GM19035 (cell line): ENCODE measurements around the gene HOXA4.
A peak's percentile ranks its signal among the peaks of the same experiment; 100 is the strongest.

Experiments
- ATAC-seq: cut with Tn5 transposase; IDR thresholded peaks from one replicate; pipeline ENCODE4 v1.9.1; 2021; ENCODE audit not compliant: unreplicated experiment

The HOXA4 gene

DNA sequence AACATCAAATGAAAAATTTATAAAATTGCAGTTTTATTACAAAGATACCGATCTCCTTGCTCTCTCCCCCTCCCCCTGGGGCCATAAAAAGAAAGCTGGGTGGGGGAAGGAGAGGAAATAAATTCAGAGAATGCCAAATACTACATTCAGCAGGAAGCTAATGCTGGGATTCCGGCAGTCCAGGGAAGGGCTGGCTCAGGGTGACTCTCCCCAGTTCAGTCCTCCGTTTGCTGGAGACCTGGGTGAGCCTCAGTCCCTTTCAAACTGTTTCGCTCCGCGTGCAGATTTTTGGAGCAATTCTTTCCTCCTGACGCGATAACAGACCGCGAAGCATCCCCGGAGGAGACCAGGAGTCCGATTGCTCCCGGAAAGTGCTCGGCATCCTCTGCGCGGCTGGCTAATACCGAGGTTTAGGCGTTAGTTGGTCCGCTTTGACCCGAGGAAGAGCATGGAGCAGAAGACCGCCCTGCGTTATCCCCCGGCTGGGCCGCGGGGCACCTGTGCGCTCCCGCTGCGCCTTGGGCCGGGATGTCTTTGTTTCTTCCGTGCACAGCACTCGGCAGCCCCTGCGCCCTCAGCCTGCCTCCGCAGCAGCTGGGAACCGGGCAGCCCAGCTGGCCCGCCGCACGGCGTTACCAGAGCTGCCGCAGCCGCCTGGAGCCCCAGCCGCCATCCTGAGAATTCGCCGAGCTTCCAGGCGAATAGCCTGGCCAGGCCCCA, 24.2 kb downstream of the HOXA4 start:
- ATAC-seq = no peak

DNA sequence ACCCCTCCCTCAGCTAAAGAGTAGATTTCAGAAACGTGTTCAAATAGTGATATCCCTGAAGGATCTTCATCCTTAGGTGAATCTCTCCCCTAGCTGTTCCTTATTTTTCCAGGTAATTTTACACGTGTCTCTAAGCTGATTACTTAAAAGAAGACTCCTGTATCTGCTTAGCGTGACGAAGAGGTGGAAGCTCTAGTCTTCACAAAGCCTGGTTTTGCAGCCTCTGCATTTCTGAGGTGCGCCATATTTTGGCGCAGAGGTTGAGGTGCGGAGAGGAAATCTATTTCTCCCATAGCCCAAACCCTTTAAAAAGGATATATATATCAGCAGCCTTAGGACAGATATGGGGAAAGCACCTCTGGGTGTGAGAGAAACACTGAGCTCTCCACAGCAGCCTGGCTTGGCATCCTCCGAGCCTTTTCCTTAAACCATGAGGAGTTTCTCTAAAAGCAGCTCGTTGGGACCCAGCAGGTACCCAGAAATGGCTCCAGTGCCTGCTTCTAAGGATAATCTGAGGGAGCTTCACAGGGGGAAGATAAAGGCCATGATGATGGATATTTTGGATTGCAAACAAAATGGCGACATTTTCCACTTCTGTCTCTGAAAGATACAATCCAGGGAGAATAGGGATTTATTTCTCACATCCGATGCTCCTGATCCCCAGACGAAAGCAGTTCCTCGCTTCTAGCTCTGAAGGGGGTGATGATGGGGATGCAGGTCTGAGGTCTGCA, 25.1 kb downstream of the HOXA4 start:
- ATAC-seq = no peak

DNA sequence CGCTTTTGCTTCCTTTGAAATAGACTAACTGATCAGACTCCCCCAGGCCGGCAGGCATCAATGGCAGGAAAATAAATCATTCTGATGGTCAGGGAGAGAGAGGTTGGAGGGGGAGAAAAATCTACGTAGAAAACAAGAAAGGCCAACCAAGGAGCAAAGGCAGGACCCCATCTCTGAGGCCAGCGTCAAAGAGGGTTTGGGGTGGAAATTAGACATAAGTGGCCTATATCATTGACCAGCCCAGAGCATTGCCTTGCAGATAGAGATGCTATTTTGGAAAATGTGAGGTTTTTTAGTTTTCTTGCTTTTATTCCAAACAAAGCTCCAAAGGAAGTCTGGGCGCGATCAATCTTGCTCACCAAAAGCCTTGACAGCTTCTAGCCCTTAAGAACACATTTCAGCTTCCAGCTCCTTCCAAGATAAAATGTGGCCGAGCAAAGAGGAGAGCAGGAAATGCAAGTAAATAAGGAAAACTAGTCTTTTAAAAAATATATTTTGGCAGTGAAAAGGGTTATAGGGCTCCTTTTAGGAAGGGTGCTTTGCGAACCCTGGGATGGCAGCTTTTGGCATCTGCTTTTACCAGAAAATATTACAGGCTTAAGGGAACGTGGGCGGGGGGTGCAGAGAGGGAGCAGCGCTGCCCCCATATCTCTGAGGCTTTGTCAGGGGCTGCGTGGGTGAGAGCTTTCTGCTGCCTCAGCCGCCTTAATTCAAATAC, 26.1 kb downstream of the HOXA4 start:
- no peak for ATAC-seq

DNA sequence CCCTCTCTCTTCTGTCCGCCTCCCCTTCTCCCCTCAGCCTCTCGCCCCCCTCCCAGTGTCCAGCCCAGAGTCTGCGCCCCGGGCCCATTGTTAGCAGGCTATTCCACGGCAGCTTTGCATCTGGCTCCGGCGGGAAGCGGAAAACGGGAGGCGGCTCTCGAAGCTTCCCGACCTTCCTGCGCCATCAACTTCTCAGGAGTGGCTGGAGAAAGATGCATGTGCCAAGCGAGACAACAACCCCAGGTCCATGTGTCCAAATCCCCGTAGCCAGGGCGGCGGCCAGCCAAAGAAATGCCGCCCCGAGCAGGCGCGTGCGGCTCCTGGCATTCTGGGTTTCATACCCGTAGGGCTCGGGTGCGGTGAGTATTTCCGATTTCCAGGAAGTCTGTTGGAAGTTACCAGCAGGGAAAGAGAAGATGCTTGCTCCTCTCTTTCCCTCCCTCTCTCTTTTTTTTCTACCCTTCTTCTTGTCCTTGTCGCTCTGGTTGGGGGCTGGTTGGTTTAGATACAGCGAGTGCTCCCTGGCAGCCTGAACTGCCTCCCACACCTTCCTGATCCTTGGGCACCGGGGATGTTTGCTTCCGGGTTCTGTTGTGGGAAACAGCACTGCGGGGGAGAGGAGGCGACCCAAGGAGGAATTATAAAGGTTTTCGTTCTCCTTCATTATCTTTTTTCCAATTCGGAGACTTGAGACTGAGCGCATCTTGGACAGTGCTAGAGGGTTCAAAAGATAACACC, 26.9 kb downstream of the HOXA4 start:
- no peak for ATAC-seq

DNA sequence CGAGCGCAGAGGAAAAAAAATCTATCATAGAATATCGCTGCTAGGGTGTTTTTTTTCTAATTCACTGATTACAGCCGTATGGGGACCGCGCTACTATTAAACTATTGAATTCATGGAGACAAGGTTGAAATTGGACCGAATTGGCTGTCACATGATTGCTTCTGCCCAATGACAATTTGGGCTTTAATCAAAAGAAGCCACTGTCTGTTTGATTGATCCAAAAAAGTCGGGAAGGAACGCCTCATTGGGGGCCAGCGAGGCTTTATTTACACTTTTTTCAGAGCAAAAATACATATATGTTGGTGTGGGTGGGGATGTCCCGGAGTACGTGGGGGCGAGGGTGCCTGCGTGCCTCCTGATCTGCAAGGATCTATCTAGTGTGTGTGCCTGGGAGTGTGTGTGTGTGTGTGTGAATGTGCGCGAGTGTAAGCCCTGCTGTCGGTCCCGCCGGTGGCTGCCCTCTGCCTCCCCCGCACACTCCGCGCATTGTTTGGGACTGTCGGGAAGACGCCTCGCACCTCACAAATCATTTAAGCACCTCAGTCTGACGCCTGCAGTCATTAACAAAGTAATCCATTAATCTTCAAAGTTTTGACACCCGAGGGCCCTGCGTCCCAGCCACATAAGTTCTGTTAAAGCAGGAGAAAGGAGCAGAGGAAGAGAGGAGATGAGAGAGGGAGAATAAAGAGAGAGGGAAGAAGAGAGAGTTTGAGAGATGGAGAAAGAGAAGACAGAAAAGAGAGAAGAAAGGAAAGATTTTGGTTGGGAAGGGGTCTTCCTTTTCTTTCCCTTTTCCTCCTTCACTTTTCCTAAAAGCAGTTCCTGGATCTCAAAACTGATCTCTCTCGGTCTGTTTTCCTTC, 27.7 kb downstream of the HOXA4 start, which contains the start of gene HOXA2:
Gene HOXA2 (minus strand): TSS at position 103 of the 862 bp plus-strand sequence. CDS start 183 bp downstream, outside the sequence.
- ATAC-seq = no peak

DNA sequence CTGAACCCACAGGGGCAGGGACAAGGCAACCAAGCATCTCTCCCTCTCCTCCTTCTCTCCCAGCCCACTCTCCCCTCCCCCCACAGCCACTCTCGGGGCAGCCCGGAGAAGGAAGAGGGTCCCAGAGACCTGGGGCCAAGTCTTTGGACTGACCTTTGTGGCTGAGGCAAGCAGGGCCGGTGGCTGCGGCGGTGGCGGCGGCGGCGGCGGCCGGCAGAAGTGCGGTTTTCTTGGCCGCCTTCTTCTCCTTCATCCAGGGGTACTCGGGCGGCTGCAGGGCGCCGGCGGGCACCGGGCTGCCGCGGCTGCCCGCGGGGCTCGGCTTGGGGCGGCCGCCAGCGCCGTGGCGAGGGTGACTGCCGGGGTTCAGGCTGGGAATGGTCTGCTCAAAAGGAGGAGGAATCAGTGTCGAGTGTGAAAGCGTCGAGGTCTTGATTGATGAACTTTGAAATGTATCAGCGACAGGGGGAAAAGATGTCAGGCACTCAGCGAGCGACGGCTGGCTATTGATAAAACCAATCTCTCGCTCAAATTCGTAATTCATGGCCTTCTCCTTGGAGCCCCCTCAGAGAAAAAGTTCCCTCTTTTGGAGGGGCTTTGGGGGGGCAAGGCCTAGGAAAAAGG, 28.5 kb downstream of the HOXA4 start:
- ATAC-seq = no peak

DNA sequence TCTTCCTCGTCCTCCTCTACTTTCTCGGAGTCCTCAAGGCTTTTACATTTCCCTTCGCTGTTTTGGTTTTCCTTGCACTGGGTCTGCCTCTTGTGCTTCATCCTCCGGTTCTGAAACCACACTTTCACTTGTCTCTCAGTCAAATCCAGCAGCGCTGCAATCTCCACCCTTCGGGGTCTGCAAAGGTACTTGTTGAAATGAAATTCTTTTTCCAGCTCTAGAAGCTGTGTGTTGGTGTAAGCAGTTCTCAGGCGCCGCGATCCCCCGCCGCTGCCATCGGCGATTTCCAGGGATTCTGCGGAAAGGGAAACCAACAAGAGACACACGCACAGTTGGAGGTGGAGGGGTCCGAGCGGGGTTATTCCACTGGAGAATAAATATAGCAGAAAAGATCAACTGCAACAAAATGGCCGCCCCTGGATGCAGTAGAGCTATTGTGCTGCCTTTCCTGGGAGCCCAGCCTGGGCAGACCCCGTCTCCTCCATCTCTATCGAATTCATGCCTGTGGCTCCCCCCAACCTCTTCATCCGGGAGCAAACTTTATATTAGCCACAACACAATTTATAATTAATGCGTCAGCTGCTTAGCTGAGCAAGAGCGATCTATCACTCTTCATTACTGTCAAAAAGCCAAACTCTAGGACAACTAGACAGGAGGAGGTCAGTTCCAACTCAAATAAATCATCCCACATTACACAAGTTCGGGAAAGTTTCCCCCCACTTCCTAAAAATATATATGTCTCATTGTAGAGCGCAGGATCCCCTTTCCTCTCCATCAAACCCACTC, 29.2 kb downstream of the HOXA4 start:
- ATAC-seq = no peak

DNA sequence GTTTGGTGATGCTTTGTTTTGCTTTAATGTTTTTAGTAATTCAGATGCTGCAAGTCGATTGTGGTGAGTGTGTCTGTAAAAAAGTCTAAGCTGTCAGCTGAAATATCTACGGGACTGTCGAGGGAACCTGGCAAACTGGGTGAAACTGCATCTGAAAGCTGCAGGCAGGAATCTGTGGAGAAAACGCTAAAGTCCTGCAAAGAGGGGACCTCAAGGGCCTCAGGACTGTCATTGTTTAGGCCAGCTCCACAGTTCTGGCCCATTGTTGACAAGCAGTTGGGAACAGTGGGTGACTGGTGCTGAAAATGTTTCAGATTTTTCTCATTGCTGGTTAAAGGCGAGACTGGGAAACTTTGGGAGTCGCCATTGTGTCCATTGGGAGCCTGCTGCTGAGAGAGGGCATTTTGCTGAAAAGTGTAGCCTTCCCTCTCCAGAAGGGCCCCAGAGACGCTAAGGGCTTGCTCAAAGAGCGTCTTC, 29.8 kb downstream of the HOXA4 start:
- ATAC-seq = no peak

DNA sequence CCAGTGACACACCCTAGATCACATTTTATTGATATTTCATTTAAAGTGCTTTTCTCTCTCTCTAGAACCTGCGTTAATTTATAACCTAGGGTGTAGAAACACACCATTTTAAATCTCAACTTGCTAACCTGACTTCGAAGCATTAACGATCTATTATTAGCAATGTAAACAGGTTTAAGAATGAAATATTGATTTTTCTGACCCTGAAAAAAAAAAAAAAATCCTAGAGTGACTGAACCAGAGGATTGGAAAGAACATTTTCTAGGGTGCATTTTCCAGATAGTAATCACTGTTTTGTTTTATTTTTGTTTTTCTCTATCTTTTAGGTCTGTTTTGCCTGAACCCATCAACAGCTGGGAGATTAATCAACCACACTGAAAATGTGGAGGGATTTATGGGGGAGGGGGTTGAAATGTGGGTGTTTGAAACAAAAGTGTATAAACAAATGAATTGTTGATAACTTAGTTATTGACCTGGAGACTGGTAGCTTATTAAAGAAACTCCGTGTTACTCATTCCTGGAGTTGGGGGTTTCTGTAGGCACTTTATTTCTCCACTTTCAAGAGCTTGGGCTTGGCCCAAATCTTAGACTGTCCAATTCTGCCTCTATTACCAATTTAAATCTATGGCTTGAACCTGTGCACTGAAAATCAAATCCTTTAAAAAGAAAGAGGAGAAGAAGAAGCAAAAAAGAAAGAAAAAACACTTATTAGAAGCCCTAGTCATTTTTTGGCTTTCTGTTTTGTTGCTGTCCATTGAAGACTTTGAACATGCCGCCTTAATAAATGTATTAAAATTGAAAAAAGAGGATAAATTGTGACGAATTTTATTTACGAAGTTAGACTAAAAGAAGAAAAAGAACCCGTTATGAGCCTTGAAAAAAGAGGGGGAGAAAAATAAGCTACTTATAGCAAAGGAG, 30.8 kb downstream of the HOXA4 start:
- no peak for ATAC-seq

DNA sequence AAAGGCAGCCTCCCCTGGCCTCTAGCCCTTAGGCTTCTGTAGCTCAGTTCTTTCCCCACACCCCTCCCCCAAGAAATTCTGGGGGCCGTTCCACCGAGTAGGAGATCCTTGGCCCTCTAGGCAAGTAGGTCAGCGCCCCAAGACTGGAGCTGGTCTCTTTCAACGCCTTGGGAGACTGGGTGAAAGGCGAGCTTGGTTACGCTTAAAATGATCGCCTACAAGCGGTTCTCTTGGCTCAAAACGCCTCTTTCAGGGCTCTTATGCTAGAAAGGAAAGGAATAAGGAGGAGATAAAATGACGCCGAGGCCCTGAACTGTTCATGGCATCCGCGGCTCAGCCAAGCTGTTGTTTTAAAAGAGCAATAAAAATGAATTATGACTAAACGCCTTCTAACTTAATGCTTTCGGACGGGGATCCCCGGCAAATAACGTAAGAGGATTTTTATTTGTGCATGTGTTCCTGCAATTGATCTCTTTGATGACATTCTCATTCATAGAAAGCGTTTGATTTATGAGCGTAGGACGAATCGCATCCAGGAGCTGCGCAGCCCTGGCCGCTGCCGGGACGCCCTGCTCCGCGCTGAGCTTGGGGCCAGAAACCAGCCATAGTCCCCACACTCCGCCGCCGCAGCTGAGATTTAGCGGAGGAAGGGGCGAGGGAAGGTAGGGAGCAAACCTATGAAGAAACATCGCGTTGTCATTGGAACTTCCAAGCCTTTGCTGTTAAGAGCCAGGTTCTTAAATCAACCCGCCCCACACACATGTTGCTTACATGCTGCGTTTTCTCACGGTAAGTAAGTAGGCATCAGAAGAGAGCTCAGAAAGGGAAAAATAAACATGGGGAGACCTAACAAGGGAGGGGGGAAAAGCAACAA, 31.7 kb downstream of the HOXA4 start:
- ATAC-seq = no peak

DNA sequence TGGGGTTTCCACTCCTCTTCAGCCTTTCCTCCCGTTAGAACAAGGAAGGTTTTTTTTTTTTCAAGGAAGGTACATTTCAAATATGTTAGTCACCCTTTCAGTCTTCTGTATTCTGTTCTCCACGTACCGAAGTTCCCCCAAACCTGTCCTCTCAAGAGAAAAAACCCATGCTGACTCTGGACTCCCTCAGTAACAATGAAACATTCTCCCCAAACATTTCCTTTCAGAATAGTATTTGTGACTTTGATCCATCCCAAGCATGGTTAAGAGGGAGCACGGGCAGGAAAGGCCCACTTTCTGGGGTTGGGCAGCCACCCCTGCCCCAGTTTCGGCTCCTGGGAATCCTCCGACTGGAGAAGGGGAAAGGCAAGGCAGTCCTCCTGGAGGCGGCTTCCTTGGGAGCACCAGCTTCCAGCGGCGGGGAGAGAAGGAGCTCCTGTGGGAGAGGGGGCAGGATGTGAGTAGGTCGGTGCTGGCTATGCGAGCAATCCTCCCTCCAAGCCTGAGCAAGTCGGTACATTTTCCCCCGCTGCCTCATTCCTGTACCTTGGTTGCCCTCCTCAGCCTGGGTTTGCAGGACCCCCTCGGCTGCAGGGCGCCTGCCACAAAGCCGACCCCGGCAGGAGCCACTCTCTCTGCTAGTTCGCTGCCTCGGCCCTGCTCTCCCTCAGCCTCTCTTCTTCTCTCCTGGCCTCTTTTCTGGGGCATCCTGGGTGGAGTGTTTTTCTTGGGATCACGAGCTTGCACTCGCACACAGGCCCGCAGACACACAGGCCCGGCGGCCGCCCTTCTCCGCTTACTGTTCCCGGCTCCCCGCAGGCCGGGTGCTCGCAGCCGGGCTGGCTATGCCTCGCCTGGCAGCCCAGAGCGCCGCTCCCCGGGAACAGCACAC, 32.6 kb downstream of the HOXA4 start:
- ATAC-seq = no peak

DNA sequence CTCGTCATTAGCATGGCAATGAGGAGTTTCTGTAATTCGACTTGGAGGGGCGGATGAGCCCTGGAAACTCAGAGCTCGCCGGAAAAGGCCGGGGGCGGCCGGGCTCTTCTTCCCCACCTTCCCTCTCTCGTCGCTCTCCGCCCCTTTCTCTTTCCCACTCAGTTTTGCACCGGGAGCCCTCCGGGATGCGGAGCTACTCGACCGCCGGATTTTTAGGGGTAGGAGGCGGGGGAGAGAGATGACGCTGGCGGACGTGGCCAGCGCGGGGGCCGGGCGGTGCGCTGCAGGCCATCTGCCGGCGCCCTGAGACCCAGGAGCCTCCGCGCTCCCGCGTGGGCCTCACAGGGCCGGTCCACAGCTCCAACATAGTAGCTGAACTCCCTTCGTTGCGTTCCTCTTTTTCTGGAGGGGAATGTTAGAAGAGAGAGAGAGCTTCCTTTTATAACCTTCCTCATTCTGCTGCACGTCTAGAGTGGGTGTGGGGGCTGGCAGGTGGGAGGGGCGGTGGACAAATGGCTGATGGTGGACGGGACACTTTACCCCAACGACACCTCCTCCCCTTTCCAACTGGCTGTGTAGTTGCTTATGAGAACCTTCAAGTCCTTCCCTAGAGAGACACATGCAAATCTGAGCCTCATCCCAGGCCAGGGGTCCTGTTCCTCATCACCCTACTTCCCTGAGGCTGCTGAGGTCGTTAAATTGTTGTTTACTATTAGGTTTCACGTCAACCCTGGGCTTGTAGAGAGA, 33.6 kb downstream of the HOXA4 start:
- no peak for ATAC-seq

DNA sequence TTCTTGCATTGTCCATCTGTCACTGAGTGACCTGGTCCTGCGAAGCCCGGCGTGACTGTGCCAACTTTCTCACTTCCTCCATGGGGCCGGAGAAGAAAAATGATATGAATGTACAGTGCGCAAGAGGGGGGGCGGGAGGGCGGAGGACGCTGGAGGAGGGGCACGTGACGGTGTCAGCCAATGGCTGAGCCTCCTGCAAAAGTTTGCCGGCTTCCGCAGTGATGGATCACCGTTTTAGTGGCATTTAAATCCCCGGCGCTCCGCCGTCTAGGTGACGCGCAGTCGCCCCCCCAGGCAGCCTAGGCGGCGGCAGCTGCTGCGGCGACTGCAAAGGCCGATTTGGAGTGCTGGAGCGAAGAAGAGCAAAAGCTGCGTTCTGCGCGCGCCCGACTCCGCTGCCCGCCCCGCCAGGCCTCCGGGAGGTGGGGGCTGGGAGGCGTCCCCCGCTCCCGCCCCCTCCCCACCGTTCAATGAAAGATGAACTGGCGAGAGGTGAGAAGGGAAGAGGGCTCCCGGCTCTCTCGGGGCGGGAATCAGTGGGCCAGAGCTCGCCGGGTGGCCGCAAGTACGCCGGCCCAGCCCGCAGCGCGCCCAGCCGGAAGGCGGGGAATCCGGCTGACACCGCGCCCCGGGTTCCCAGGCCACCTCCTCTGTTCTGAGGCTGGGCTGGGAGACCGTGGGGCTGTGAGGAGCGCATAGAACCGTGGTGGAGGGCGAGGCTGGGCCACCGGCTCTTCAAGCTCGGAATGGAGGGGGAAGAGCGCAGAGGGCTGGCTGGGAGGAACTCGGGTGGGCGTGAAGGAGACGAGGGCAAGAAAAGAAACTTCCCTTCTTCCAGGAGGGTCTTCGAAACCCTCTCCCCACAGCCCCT, 34.4 kb downstream of the HOXA4 start, which contains the start of gene HOXA1:
Gene HOXA1 (minus strand): TSS at position 104 of the 871 bp plus-strand sequence. CDS start 88 bp downstream, at position 16.
- peak; percentile 92 for ATAC-seq
